Lower leg skin (tissue), 4 donors: Measurements from ENCODE around the gene DYNLL2. TPM values are rescaled to one million over a fixed set of nuclear protein-coding genes. Genes with fewer than 3 reads are reported as not detected.

ENCODE experiments used
- total RNA-seq, 4 donors: library from RNA; depleted of rRNA; stranded (reverse); fragments of >200 nt; gene quantifications; one replicate each; pipeline ENCODE4 v1.1.0, GENCODE V29; 2016

The DYNLL2 gene
- total RNA-seq, 4 donors from 2014 or later: 9.7 to 14.3 (median 10.9) TPM

Other genes with a start within 250 kb of the DYNLL2 start
- gene MRPS23, start 233.4 kb upstream of the DYNLL2 start, total RNA-seq: 10 to 100 TPM; 12.2 to 17.8 (median 15.0) TPM
- gene CUEDC1, start 128.0 kb upstream of the DYNLL2 start, total RNA-seq: 10 to 100 TPM in 3 of 4 donors, 1 to 10 TPM in 1; 7.5 to 14.3 (median 12.7) TPM
- gene VEZF1, start 95.2 kb upstream of the DYNLL2 start, total RNA-seq: 10 to 100 TPM; 30.3 to 56.1 (median 46.6) TPM
- 100 to 1,000 TPM in 2 of 4 donors, 10 to 100 TPM in 2; 82.3 to 128 (median 104) TPM for gene SRSF1, start 76.2 kb upstream of the DYNLL2 start, total RNA-seq
- under 1 TPM in 1 of 4 donors, not detected in 3; 0.17 TPM for gene OR4D1, start 65.0 kb downstream of the DYNLL2 start, total RNA-seq
- not detected for gene OR4D2, start 83.6 kb downstream of the DYNLL2 start, total RNA-seq
- gene EPX, start 109.3 kb downstream of the DYNLL2 start, total RNA-seq: not detected
- gene MKS1, start 135.8 kb downstream of the DYNLL2 start, total RNA-seq: 10 to 100 TPM; 10.8 to 17.3 (median 14.7) TPM
- under 1 TPM in 2 of 4 donors, not detected in 2; 0.06 to 0.59 TPM for gene LPO, start 155.2 kb downstream of the DYNLL2 start, total RNA-seq
- gene MPO, start 197.5 kb downstream of the DYNLL2 start, total RNA-seq: under 1 TPM in 1 of 4 donors, not detected in 3; 0.10 TPM
- 10 to 100 TPM in 1 of 4 donors, 1 to 10 TPM in 3; 8.2 to 18.3 (median 8.8) TPM for gene TSPOAP1, start 245.4 kb downstream of the DYNLL2 start, total RNA-seq